K562 (cell line): ENCODE data around the gene AQP6. TPM values are rescaled to one million over a fixed set of nuclear protein-coding genes. Genes with fewer than 3 reads are reported as not detected.

Source experiments
- ATAC-seq: fragments of 200-7000 bp; cut with Tn5 transposase; 3 replicates; pipeline ENCODE4 v1.9.1; 2020; ENCODE audit warnings: moderate library complexity
- BruUV-seq: library from RNA; stranded (reverse); fragments of 400-500 nt; replicated peaks from 2 replicates; lab custom pipeline; 2021; lab: Mats Ljungman, UMichigan
- CTCF ChIA-PET: fragments of 300-600 bp; formaldehyde crosslinking; extraction: SDS; loops from one replicate; lab custom pipeline; 2021; ENCODE audit warnings: low intra/inter-chr PET ratio; lab: Yijun Ruan, JAX
- POLR2A ChIA-PET: fragments of 300-600, 350-650 bp; sonication (Branson Sonifier 250); formaldehyde crosslinking; extraction: SDS; loops from one replicate; lab custom pipeline; 2021; ENCODE audit warnings: antibody characterized with exemption, inconsistent platforms; lab: Yijun Ruan, JAX
- DNase-seq, 4 experiments: peaks; one replicate each; pipeline versions ENCODE4 v3.0.0 to v3.0.0-alpha.2; 2011 to 2018; ENCODE audit warnings: low spot score in 3 of 4, mixed read lengths in 3 of 4; ENCODE audit errors: extremely low read depth in 1 of 4
- FAIRE-seq: peaks from 2 replicates; lab custom pipeline; 2011; peaks lifted over from hg19 to GRCh38; lab: Jason Lieb, UNC
- H2AFZ ChIP-seq: 2 replicates; pipeline ENCODE4 v1.6.0; 2011; ENCODE audit warnings: low read depth, low read length, control low read depth, inconsistent platforms
- H3K27ac ChIP-seq: fragments of 200-600 bp; 3 replicates; pipeline ENCODE4 v1.8.0; 2011; ENCODE audit warnings: low read depth, mild to moderate bottlenecking, control low read depth, inconsistent platforms, low read length, moderate library complexity, mixed read lengths; ENCODE audit errors: extremely low read depth
- H3K27me3 ChIP-seq, 2 experiments: fragments of 300-600 bp in 1 of 2; 2 replicates in 1 of 2; 3 replicates in 1 of 2; pipeline versions ENCODE4 v1.6.0 to v1.8.0; 2011; ENCODE audit warnings: inconsistent platforms in 2 of 2, low read length in 2 of 2, mild to moderate bottlenecking in 1 of 2, mixed read lengths in 1 of 2, moderate library complexity in 1 of 2; ENCODE audit not compliant: control insufficient read depth in 2 of 2, insufficient read depth in 2 of 2
- H3K36me3 ChIP-seq: fragments of 300-600 bp; 3 replicates; pipeline ENCODE4 v1.8.0; 2011; ENCODE audit warnings: mild to moderate bottlenecking, low read length, inconsistent platforms; ENCODE audit not compliant: control insufficient read depth, insufficient read depth
- H3K4me1 ChIP-seq, 2 experiments: fragments of 200-600 bp in 1 of 2; replicated peaks in 1 of 2; 2 replicates in 1 of 2; 3 replicates in 1 of 2; pipeline versions ENCODE4 v1.5.1 to v1.8.0; 2011; ENCODE audit warnings: inconsistent platforms in 2 of 2, low read length in 2 of 2, mild to moderate bottlenecking in 1 of 2, mixed read lengths in 1 of 2, moderate library complexity in 1 of 2; ENCODE audit not compliant: control insufficient read depth in 2 of 2, insufficient read depth in 2 of 2
- H3K4me2 ChIP-seq: 2 replicates; pipeline ENCODE4 v1.6.1; 2011; ENCODE audit warnings: low read length, control low read depth, inconsistent platforms, mixed read lengths; ENCODE audit not compliant: insufficient read depth
- H3K4me3 ChIP-seq: fragments of 200-600 bp; sonication (generic), shearing (Covaris generic); 2 replicates; pipeline ENCODE4 v1.5.1; 2016; ENCODE audit warnings: control low read depth, inconsistent platforms
- H3K79me2 ChIP-seq: fragments of 200-600 bp; 3 replicates; pipeline ENCODE4 v1.8.0; 2011; ENCODE audit warnings: low read length, inconsistent platforms; ENCODE audit not compliant: control insufficient read depth, insufficient read depth
- H3K9ac ChIP-seq, 2 experiments: 2 replicates each; pipeline versions ENCODE4 v1.6.0 to v1.6.1; 2011; ENCODE audit warnings: low read depth in 2 of 2, low read length in 2 of 2, control low read depth in 1 of 2, inconsistent platforms in 1 of 2, mild to moderate bottlenecking in 1 of 2, mixed read lengths in 1 of 2; ENCODE audit not compliant: insufficient read depth in 1 of 2
- H3K9me1 ChIP-seq: one replicate; pipeline ENCODE4 v1.6.0; 2011; ENCODE audit warnings: inconsistent platforms, mild to moderate bottlenecking, low read length, moderate library complexity; ENCODE audit not compliant: control insufficient read depth, insufficient read depth
- H3K9me3 ChIP-seq: replicated peaks from 2 replicates; pipeline ENCODE4 v1.5.1; 2011; ENCODE audit warnings: low read depth, low read length, inconsistent platforms; ENCODE audit not compliant: control insufficient read depth, insufficient read depth
- H4K20me1 ChIP-seq: replicated peaks from 2 replicates; pipeline ENCODE4 v1.6.1; 2011; ENCODE audit warnings: low read length, inconsistent platforms, mixed read lengths; ENCODE audit not compliant: control insufficient read depth, insufficient read depth
- FOSL1 ChIP-seq: fragments of 200-800 bp; sonication (Bioruptor generic); conservative IDR thresholded peaks from 2 replicates; pipeline ENCODE4 v1.6.1; 2016; ENCODE audit warnings: missing genetic modification characterization, missing compliant biosample characterization
- HDAC3 ChIP-seq: fragments of 450-650 bp; IDR thresholded peaks from 2 replicates; pipeline ENCODE4 v1.6.1; 2018; ENCODE audit warnings: borderline replicate concordance, mild to moderate bottlenecking, moderate library complexity; ENCODE audit not compliant: partially characterized antibody
- KDM1A ChIP-seq, 2 experiments: fragments of 450-650 bp; IDR thresholded peaks; 2 replicates each; pipeline ENCODE4 v1.6.1; 2016; ENCODE audit warnings: mild to moderate bottlenecking in 2 of 2
- MBD1 ChIP-seq: fragments of 250-450 bp; sonication (Bioruptor Pico); IDR thresholded peaks from 2 replicates; pipeline ENCODE4 v1.8.0; 2022; ENCODE audit warnings: inconsistent platforms
- MEIS2 ChIP-seq: fragments of 450-650 bp; IDR thresholded peaks from 2 replicates; pipeline ENCODE4 v1.6.1; 2014; ENCODE audit warnings: mild to moderate bottlenecking; ENCODE audit not compliant: partially characterized antibody
- NCOA1 ChIP-seq: fragments of 450-650 bp; IDR thresholded peaks from 2 replicates; pipeline ENCODE4 v1.6.1; 2016; ENCODE audit warnings: low read depth
- SMAD1 ChIP-seq: fragments of 150-350 bp; IDR thresholded peaks from 2 replicates; pipeline ENCODE4 v1.6.1; 2014; ENCODE audit warnings: low read length, low read depth; ENCODE audit not compliant: partially characterized antibody
- SMARCA5 ChIP-seq: fragments of 450-650 bp; IDR thresholded peaks from 2 replicates; pipeline ENCODE4 v1.6.1; 2016
- TFE3 ChIP-seq: fragments of 450-650 bp; formaldehyde crosslinking; IDR thresholded peaks from 2 replicates; pipeline ENCODE4 v1.4.0; 2020; ENCODE audit warnings: mild to moderate bottlenecking, mixed read lengths
- YBX1 ChIP-seq: fragments of 450-650 bp; IDR thresholded peaks from 2 replicates; pipeline ENCODE4 v1.7.1; 2016; ENCODE audit warnings: mild to moderate bottlenecking
- ZNF217 ChIP-seq: sonication (generic); formaldehyde crosslinking; IDR thresholded peaks from 2 replicates; pipeline ENCODE4 v1.8.0; 2022; ENCODE audit warnings: mild to moderate bottlenecking, missing genetic modification reagents
- WGBS: fragments of 100-300 bp; shearing (Covaris generic); methylation state at CpG from one replicate; pipeline ENCODE4 v1.1.6; 2016; ENCODE audit warnings: low coverage, mixed read lengths; ENCODE audit not compliant: insufficient coverage; ENCODE audit errors: missing lambda C conversion rate; 5-methylcytosine and 5-hydroxymethylcytosine counted together
- in situ Hi-C: fragments of 300-500 bp; cut with MboI; formaldehyde crosslinking; loops from 4 replicates; pipeline ENCODE4 v1.15.0; 2018; ENCODE audit warnings: inconsistent platforms, mixed read lengths
- intact Hi-C: fragments of 100-400 bp; cut with micrococcal nuclease; formaldehyde crosslinking; loops from 2 replicates; pipeline ENCODE4 v1.14.2; 2022
- polyA plus RNA-seq, 8 experiments: library from polyadenylated mRNA; depleted of rRNA in 4 of 8; stranded (reverse) in 5 of 8; unstranded in 3 of 8; fragments of >200 nt; fragmentation: Nextera tagmentation in 2 of 8; fragmentation: Illumina TruSeq in 1 of 8; extraction: Ambion mirVana in 2 of 8; extraction: Trizol in 1 of 8; gene quantifications; 2 replicates each; pipeline versions ENCODE4 v1.2.1 to v1.2.3, GENCODE V29; 2011 to 2014; ENCODE audit warnings: inconsistent platforms in 1 of 8, missing spikeins in 1 of 8
- total RNA-seq, 7 experiments: library from RNA; depleted of rRNA in 6 of 7; stranded (reverse); fragments of >200 nt in 6 of 7; fragmentation: Illumina TruSeq in 2 of 7; extraction: Trizol in 2 of 7; gene quantifications; 2 replicates each; pipeline versions ENCODE4 v1.2.1 to v1.2.3, GENCODE V29; 2011 to 2021; ENCODE audit warnings: low replicate concordance in 1 of 7
- TF ChIP-seq, protein P1 (sequence below): sonication (generic); formaldehyde crosslinking; IDR thresholded peaks from 2 replicates; pipeline ENCODE4 v1.5.0; 2020; ENCODE audit warnings: missing genetic modification reagents
- TF ChIP-seq, protein P2 (sequence below): sonication (generic); formaldehyde crosslinking; IDR thresholded peaks from 2 replicates; pipeline ENCODE4 v1.8.1; 2023; ENCODE audit warnings: mild to moderate bottlenecking, missing genetic modification reagents

AQP6 gene
- total and polyA plus RNA-seq, 9 of the 15 experiments (the other 6 are each of a cell fraction or from before 2014, with no cell fraction given) = 0.05 to 0.12 TPM; not detected in 7

DNA sequence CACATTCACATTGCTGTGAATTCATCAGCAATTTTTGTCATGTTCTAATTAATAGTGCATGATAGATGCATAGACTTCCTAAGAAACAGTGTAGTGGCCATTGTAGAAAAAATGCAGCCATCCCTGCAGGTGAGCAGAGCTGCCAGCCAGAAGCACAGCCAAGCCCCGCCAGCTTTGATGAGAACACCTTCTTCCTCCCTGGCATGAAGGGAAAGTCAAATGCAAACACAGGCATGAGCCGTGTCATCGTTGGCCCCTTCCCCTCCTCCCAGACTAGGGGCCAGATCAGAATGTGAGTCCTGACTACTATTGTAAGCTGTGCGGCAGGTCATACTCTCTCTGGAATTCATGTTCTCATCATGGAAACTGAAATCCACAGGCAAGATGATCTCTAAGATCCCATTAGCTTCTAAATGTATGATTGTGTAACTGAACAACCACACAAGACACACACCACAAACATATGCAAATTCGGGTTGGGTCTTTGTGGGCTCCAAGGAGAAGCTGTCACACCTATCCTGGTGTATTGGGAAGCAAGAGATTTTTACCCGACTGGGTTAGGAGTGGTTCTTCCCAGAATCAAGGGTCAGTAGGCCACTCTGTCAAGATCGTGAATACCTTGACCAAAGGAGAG, 25.0 kb upstream of the AQP6 start:
- intact Hi-C loops = loop anchor here (5.0 kb wide), 2 partner anchors 80 to 170 kb away; no protein-coding TSS in a partner anchor
- H3K27ac ChIP-seq = no peak overlapping the region
- no peak for TF ChIP-seq KDM1A (IDR thresholded peaks at IDR 0.05)
- TF ChIP-seq TFE3 (CRISPR knock-in tag) = no peak
- TF ChIP-seq NCOA1 = no peak
- no peak for TF ChIP-seq SMAD1
- TF ChIP-seq, protein P1, sequence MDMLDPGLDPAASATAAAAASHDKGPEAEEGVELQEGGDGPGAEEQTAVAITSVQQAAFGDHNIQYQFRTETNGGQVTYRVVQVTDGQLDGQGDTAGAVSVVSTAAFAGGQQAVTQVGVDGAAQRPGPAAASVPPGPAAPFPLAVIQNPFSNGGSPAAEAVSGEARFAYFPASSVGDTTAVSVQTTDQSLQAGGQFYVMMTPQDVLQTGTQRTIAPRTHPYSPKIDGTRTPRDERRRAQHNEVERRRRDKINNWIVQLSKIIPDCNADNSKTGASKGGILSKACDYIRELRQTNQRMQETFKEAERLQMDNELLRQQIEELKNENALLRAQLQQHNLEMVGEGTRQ (CRISPR knock-in tag) = no peak
- TF ChIP-seq ZNF217 (CRISPR knock-in tag) = no peak
- TF ChIP-seq, protein P2, sequence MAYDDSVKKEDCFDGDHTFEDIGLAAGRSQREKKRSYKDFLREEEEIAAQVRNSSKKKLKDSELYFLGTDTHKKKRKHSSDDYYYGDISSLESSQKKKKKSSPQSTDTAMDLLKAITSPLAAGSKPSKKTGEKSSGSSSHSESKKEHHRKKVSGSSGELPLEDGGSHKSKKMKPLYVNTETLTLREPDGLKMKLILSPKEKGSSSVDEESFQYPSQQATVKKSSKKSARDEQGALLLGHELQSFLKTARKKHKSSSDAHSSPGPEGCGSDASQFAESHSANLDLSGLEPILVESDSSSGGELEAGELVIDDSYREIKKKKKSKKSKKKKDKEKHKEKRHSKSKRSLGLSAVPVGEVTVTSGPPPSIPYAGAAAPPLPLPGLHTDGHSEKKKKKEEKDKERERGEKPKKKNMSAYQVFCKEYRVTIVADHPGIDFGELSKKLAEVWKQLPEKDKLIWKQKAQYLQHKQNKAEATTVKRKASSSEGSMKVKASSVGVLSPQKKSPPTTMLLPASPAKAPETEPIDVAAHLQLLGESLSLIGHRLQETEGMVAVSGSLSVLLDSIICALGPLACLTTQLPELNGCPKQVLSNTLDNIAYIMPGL (CRISPR knock-in tag) = no peak
- TF ChIP-seq HDAC3 = no peak
- TF ChIP-seq FOSL1 (tag) = no peak
- TF ChIP-seq YBX1 = no peak
- TF ChIP-seq SMARCA5 = no peak
- no peak for TF ChIP-seq MEIS2
- TF ChIP-seq MBD1 = no peak

More for the DNA sequence above, 25.0 kb upstream of the AQP6 start:
- Histone ChIP-seq H4K20me1 (no peaks in the 10 kb centered on the region), H3K4me2 (no peak overlapping the region), H3K9me3 (no peaks in the 10 kb centered on the region), H3K79me2 (no peaks in the 10 kb centered on the region), H3K36me3 (no peaks in the 10 kb centered on the region), H3K4me3 (no peak overlapping the region), H3K4me1 (peaks cover 14 to 23% of the 10 kb centered on the region in 2 experiments; a peak in 4 of 5 replicates), H3K9me1 (no peaks in the 10 kb centered on the region), H3K9ac (no peak overlapping the region), H3K27me3 (0 out of 5 replicates have a peak, but pooled peaks cover 0 to 9% of the 10 kb centered on the region in 2 experiments), H2AFZ (no peak overlapping the region)
- BruUV-seq = no TSS peak
- WGBS = 49% methylated on average over 7 of the region's 7 CpGs
- in situ Hi-C loops = no loop called here
- ChIA-PET CTCF (no interaction called here), POLR2A (interaction anchor here (0.9 kb wide), 1 partner anchor 455 kb away, joined by 3 read pairs; no protein-coding TSS in a partner anchor)
- ATAC-seq (no peak), DNase-seq (no peak), FAIRE-seq (peak; percentile 6)
